Calu3 (cell line): ENCODE results near the gene MBNL3. TPM values are rescaled to one million over a fixed set of nuclear protein-coding genes. Genes with fewer than 3 reads are reported as not detected.

ENCODE experiments used
- BruUV-seq: library from RNA; stranded (reverse); fragments of 400-500 nt; replicated peaks from 2 replicates; lab custom pipeline; 2021; lab: Mats Ljungman, UMichigan
- CTCF ChIA-PET: fragments of 300-600 bp; sonication (Branson Sonifier 250); formaldehyde crosslinking; loops from one replicate; lab custom pipeline; 2022; ENCODE audit warnings: antibody characterized with exemption; lab: Charles Lee
- DNase-seq: peaks from one replicate; pipeline ENCODE4 v3.0.0; 2022
- H3K27ac Mint-ChIP-seq: one replicate; pipeline ENCODE4 v1.8.0; 2022; ENCODE audit warnings: mixed read lengths; ENCODE audit not compliant: unreplicated experiment
- H3K27me3 Mint-ChIP-seq: one replicate; pipeline ENCODE4 v1.8.0; 2022; ENCODE audit warnings: mixed read lengths; ENCODE audit not compliant: unreplicated experiment
- H3K36me3 Mint-ChIP-seq: one replicate; pipeline ENCODE4 v1.8.0; 2022; ENCODE audit warnings: mild to moderate bottlenecking, moderate library complexity, mixed read lengths; ENCODE audit not compliant: insufficient read depth, unreplicated experiment
- H3K4me1 Mint-ChIP-seq: one replicate; pipeline ENCODE4 v1.8.0; 2022; ENCODE audit warnings: mild to moderate bottlenecking, low read depth, mixed read lengths; ENCODE audit not compliant: unreplicated experiment
- H3K4me3 Mint-ChIP-seq: one replicate; pipeline ENCODE4 v1.8.0; 2022; ENCODE audit warnings: mild to moderate bottlenecking, low read depth, moderate library complexity, mixed read lengths; ENCODE audit not compliant: unreplicated experiment
- H3K9me3 Mint-ChIP-seq: one replicate; pipeline ENCODE4 v1.8.0; 2022; ENCODE audit warnings: low read depth, mixed read lengths; ENCODE audit not compliant: unreplicated experiment
- intact Hi-C: fragments of 100-400 bp; cut with micrococcal nuclease; formaldehyde crosslinking; loops from one replicate; pipeline ENCODE4 v1.10.0; 2022; ENCODE audit not compliant: unreplicated experiment
- total RNA-seq: library from RNA; stranded (reverse); gene quantifications from 2 replicates; pipeline ENCODE4 v1.2.3, GENCODE V29; 2022
- TF ChIP-seq, protein P1 (sequence below): fragments of 200-600 bp; IDR thresholded peaks from one replicate; pipeline ENCODE4 v1.8.0; 2022; ENCODE audit warnings: antibody characterized with exemption; ENCODE audit not compliant: unreplicated experiment

Gene MBNL3
- total RNA-seq, 1 experiment from 2014 or later = 18.9 TPM

DNA sequence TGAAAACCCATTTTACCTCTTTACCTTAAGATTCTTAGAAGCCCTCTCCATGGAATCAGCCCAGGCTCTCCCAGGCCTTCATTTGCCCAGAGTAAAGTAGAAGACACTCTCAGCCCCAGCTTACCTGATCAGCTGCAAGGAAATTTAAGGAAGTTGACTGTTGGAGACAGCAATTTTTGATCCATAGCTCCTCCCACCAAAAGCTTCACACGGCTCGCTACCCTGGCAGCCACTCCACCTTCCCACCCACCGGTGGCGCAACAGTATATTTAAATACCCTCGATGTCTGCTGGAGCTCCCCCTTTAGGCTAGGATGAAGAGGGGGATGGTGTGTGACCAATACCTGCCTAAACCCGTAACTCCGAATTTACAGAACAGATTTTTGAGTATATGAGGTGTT is 75.4 kb downstream of the MBNL3 start:
- TF ChIP-seq, protein P1, sequence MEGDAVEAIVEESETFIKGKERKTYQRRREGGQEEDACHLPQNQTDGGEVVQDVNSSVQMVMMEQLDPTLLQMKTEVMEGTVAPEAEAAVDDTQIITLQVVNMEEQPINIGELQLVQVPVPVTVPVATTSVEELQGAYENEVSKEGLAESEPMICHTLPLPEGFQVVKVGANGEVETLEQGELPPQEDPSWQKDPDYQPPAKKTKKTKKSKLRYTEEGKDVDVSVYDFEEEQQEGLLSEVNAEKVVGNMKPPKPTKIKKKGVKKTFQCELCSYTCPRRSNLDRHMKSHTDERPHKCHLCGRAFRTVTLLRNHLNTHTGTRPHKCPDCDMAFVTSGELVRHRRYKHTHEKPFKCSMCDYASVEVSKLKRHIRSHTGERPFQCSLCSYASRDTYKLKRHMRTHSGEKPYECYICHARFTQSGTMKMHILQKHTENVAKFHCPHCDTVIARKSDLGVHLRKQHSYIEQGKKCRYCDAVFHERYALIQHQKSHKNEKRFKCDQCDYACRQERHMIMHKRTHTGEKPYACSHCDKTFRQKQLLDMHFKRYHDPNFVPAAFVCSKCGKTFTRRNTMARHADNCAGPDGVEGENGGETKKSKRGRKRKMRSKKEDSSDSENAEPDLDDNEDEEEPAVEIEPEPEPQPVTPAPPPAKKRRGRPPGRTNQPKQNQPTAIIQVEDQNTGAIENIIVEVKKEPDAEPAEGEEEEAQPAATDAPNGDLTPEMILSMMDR = no peak
- Mint-ChIP-seq H3K9me3 (no peaks in the 10 kb centered on the region), H3K27me3 (no peaks in the 10 kb centered on the region), H3K4me1 (no peaks in the 10 kb centered on the region), H3K4me3 (no peak overlapping the region), H3K36me3 (no peaks in the 10 kb centered on the region), H3K27ac (no peak overlapping the region)
- intact Hi-C loops = no loop called here
- BruUV-seq = no TSS peak
- no peak for DNase-seq
- CTCF ChIA-PET = no interaction called here

- intact Hi-C loops = no loop called here
- no peaks in the 10 kb centered on the region for H3K36me3 Mint-ChIP-seq
- H3K4me1 Mint-ChIP-seq = no peaks in the 10 kb centered on the region
- CTCF ChIA-PET = no interaction called here
- no peaks in the 10 kb centered on the region for H3K9me3 Mint-ChIP-seq
- DNase-seq = no peak
- H3K27ac Mint-ChIP-seq = no peak overlapping the region
- no peak overlapping the region for H3K4me3 Mint-ChIP-seq
- no TSS peak for BruUV-seq
- H3K27me3 Mint-ChIP-seq = no peaks in the 10 kb centered on the region
- TF ChIP-seq, protein P1 = no peak
Measured at GRCh38 chrX:132412208-132412607, 76.6 kb downstream of the MBNL3 start.

DNA sequence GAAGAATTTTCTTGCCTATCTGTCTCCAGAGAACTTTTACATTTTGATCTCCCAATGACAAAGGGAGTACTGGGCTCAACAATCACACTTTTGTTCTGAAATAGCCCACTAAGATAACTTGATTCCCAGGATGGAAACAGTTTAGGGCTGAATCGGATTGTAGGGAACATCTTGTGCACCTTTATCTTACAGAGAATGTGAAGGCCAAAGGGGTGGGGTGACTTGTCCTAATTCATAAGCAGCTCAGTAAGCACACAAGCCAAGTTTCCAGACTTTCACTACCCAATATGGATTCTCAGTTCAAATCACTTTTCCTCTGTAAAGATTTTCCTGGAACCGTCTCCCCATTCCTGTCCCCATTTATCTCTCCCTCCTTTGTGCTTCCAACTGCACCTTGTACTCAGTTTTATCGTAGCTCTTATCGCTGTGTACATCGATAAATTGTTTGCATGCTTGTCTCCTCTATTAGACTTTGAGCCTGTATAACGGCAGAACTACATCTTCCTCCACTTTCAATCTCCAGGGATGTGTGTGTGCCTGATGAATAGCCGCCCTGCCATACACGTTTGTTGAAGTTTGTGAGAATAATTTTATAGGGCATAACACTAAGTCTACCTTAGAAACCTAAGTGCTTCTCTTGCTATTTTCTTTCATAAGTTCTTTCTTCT is 77.4 kb downstream of the MBNL3 start:
- CTCF ChIA-PET = no interaction called here
- intact Hi-C loops = no loop called here
- TF ChIP-seq, protein P1 = no peak
- no peak overlapping the region for H3K27ac Mint-ChIP-seq
- no peaks in the 10 kb centered on the region for H3K27me3 Mint-ChIP-seq
- H3K4me1 Mint-ChIP-seq = no peaks in the 10 kb centered on the region
- no peak for DNase-seq
- no peak overlapping the region for H3K4me3 Mint-ChIP-seq
- H3K36me3 Mint-ChIP-seq = no peaks in the 10 kb centered on the region
- no peaks in the 10 kb centered on the region for H3K9me3 Mint-ChIP-seq
- BruUV-seq = no TSS peak

GRCh38 chrX:132409780-132410556 is 78.9 kb downstream of the MBNL3 start:
- no peaks in the 10 kb centered on the region for H3K9me3 Mint-ChIP-seq
- CTCF ChIA-PET = no interaction called here
- no peaks in the 10 kb centered on the region for H3K27me3 Mint-ChIP-seq
- no peaks in the 10 kb centered on the region for H3K36me3 Mint-ChIP-seq
- BruUV-seq = no TSS peak
- TF ChIP-seq, protein P1 = no peak
- H3K27ac Mint-ChIP-seq = no peak overlapping the region
- DNase-seq = no peak
- H3K4me1 Mint-ChIP-seq = no peaks in the 10 kb centered on the region
- H3K4me3 Mint-ChIP-seq = no peak overlapping the region
- intact Hi-C loops = no loop called here
